Activated T-helper 1 cell treated with anti-CD3 and anti-CD28 coated beads, Interleukin-12 subunit alpha, Interleukin-12 subunit beta, Interleukin-2, Interleukin-4 antibody, amounts not matched to agents 30 ng/mL and 10 ng/mL and 1 ng/mL, durations not matched to agents 14 hours and 24 hours and 36 hours (primary cell): ENCODE measurements around the gene ARL13B. TPM values are rescaled to one million over a fixed set of nuclear protein-coding genes. Genes with fewer than 3 reads are reported as not detected.

Source experiments
- DNase-seq: peaks from one replicate; pipeline ENCODE4 v3.0.0; 2021; ENCODE audit warnings: low spot score
- H3K27ac Mint-ChIP-seq: one replicate; pipeline ENCODE4 v1.8.0; 2021; ENCODE audit warnings: mild to moderate bottlenecking, mixed read lengths
- H3K27me3 Mint-ChIP-seq: one replicate; pipeline ENCODE4 v1.8.0; 2022; ENCODE audit warnings: mild to moderate bottlenecking, moderate library complexity, mixed read lengths; ENCODE audit not compliant: insufficient read depth
- H3K36me3 Mint-ChIP-seq: one replicate; pipeline ENCODE4 v1.8.0; 2021; ENCODE audit warnings: low read depth, mixed read lengths
- H3K4me1 Mint-ChIP-seq: one replicate; pipeline ENCODE4 v1.8.0; 2021; ENCODE audit warnings: low read depth, mixed read lengths
- H3K4me3 Mint-ChIP-seq: one replicate; pipeline ENCODE4 v1.8.0; 2021; ENCODE audit warnings: mild to moderate bottlenecking, moderate library complexity, mixed read lengths
- H3K9me3 Mint-ChIP-seq: one replicate; pipeline ENCODE4 v1.8.0; 2021; ENCODE audit warnings: mixed read lengths
- intact Hi-C: fragments of 100-400 bp; cut with micrococcal nuclease; formaldehyde crosslinking; loops from one replicate; pipeline ENCODE4 v1.15.1; 2024
- total RNA-seq: library from RNA; stranded (reverse); gene quantifications from 2 replicates; pipeline ENCODE4 v1.2.3, GENCODE V29; 2022

Gene ARL13B
- total RNA-seq, 1 donor from 2014 or later: 14.7 TPM

DNA sequence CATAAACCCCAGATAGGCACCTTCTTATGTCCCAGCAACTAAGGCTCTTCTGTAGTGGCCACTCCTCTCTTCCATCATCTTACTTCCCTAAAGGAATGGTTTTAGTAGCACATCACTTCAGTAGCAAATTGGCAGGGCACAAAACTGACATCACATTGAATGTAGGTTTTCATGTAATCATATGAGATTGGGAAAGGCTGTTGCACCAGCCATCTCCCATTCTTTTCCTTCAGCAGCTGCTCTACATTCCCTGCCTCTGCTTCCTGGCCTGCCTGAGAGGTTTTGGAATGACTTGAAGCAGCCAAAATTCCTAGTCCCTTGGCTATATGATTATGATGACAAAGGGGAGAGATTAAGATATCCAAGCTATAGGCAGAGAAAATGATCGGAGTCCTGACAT lies 119.4 kb downstream of the ARL13B start:
- no peak for DNase-seq
- Mint-ChIP-seq H3K27ac (no peak overlapping the region), H3K4me3 (no peak overlapping the region), H3K27me3 (no peaks in the 10 kb centered on the region), H3K36me3 (peaks cover 32% of the 10 kb centered on the region), H3K9me3 (no peaks in the 10 kb centered on the region), H3K4me1 (peaks cover 7% of the 10 kb centered on the region)
- intact Hi-C loops: no loop called here

- Mint-ChIP-seq H3K4me1 (peaks cover 7% of the 10 kb centered on the region), H3K4me3 (no peak overlapping the region), H3K9me3 (no peaks in the 10 kb centered on the region), H3K36me3 (peaks cover 25% of the 10 kb centered on the region), H3K27ac (no peak overlapping the region), H3K27me3 (no peaks in the 10 kb centered on the region)
- intact Hi-C loops: loop anchor here (1.0 kb wide), 1 partner anchor 98 kb away; no protein-coding TSS in a partner anchor
- DNase-seq: no peak
Observed at GRCh38 chr3:94101860-94102259, 121.9 kb downstream of the ARL13B start.

Other genes with a start within 250 kb of the ARL13B start
- 1.0 and 1.2 TPM in 2 replicates for gene PROS1, start 6.3 kb upstream of the ARL13B start, total RNA-seq
- not detected in 2 replicates for gene STX19, start 48.4 kb downstream of the ARL13B start, total RNA-seq
- 10.1 and 12.3 TPM in 2 replicates for gene DHFR2, start 82.8 kb downstream of the ARL13B start, total RNA-seq
- gene NSUN3, start 82.9 kb downstream of the ARL13B start, total RNA-seq: 18.8 and 19.7 TPM in 2 replicates